Sigmoid colon (tissue), 4 donors: ENCODE measurements around the gene SIPA1L3.

Experiments used
- EP300 ChIP-seq, 4 donors: sonication (generic); formaldehyde crosslinking; IDR thresholded peaks; one replicate each; pipeline ENCODE4 v1.6.1; 2017; ENCODE audit warnings: antibody characterized with exemption in 4 of 4
- POLR2A ChIP-seq, 2 donors: fragments of 450-650 bp; IDR thresholded peaks; one replicate each; pipeline ENCODE4 v1.6.1; 2016; ENCODE audit warnings: antibody characterized with exemption in 2 of 2, mild to moderate bottlenecking in 2 of 2, moderate library complexity in 2 of 2
- POLR2AphosphoS5 ChIP-seq, 4 donors: sonication (generic); formaldehyde crosslinking; IDR thresholded peaks; one replicate each; pipeline ENCODE4 v1.6.1; 2017; ENCODE audit warnings: antibody characterized with exemption in 4 of 4
- TF ChIP-seq, protein P1 (sequence below), 4 experiments: fragments of 450-650 bp in 3 of 4; fragments of 200-600 bp in 1 of 4; IDR thresholded peaks; one replicate each; pipeline ENCODE4 v1.5.1; 2016 to 2019; ENCODE audit warnings: antibody characterized with exemption in 4 of 4, mild to moderate bottlenecking in 3 of 4, moderate library complexity in 2 of 4

DNA sequence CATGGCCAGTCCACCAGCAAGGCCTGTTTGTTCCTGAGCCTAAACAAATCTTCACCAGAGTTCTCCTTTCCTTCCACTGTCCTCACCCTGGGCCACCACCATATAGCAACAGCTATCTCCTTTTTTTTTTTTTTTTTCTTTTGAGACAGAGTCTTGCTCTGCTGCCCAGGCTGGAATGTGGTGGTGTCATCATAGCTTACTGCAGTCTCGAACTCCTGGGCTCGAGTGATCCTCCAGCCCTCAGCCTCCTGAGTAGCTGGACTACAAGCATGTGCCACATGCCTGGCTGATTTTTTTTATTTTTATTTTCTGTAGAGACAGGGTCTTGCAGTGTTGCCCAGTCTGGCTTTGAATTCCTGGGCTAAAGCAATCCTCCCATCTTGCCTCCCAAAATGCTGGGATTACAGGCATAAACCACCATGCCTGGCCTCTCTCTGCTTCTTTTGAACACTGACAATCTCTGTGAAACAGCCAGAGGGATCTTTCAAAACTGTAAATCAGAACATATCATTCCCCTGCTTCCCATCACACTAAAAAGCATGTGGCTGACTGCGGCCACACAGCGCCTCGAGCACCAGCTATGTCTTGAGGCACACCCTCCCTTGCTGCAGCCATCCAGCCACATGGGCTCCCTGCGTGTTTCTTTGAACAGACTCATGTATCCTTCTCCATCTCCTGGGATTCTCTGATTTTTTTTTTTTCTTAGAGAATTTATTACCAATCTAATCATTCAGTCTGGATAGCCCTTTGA, 110.6 kb downstream of the SIPA1L3 start:
- TF ChIP-seq, protein P1, sequence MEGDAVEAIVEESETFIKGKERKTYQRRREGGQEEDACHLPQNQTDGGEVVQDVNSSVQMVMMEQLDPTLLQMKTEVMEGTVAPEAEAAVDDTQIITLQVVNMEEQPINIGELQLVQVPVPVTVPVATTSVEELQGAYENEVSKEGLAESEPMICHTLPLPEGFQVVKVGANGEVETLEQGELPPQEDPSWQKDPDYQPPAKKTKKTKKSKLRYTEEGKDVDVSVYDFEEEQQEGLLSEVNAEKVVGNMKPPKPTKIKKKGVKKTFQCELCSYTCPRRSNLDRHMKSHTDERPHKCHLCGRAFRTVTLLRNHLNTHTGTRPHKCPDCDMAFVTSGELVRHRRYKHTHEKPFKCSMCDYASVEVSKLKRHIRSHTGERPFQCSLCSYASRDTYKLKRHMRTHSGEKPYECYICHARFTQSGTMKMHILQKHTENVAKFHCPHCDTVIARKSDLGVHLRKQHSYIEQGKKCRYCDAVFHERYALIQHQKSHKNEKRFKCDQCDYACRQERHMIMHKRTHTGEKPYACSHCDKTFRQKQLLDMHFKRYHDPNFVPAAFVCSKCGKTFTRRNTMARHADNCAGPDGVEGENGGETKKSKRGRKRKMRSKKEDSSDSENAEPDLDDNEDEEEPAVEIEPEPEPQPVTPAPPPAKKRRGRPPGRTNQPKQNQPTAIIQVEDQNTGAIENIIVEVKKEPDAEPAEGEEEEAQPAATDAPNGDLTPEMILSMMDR (IDR thresholded peaks at IDR 0.05) = no peak
- TF ChIP-seq POLR2A (IDR thresholded peaks at IDR 0.05) = no peak
- TF ChIP-seq POLR2AphosphoS5 (IDR thresholded peaks at IDR 0.05) = no peak
- no peak for TF ChIP-seq EP300 (IDR thresholded peaks at IDR 0.05)
